GM21717 (cell line): ENCODE results near the gene CTSA.
A peak's percentile ranks its signal among the peaks of the same experiment; 100 is the strongest.

ENCODE experiments used
- ATAC-seq: cut with Tn5 transposase; IDR thresholded peaks from one replicate; pipeline ENCODE4 v1.9.1; 2021; ENCODE audit warnings: mild to moderate bottlenecking, moderate library complexity; ENCODE audit not compliant: unreplicated experiment

The CTSA gene

DNA sequence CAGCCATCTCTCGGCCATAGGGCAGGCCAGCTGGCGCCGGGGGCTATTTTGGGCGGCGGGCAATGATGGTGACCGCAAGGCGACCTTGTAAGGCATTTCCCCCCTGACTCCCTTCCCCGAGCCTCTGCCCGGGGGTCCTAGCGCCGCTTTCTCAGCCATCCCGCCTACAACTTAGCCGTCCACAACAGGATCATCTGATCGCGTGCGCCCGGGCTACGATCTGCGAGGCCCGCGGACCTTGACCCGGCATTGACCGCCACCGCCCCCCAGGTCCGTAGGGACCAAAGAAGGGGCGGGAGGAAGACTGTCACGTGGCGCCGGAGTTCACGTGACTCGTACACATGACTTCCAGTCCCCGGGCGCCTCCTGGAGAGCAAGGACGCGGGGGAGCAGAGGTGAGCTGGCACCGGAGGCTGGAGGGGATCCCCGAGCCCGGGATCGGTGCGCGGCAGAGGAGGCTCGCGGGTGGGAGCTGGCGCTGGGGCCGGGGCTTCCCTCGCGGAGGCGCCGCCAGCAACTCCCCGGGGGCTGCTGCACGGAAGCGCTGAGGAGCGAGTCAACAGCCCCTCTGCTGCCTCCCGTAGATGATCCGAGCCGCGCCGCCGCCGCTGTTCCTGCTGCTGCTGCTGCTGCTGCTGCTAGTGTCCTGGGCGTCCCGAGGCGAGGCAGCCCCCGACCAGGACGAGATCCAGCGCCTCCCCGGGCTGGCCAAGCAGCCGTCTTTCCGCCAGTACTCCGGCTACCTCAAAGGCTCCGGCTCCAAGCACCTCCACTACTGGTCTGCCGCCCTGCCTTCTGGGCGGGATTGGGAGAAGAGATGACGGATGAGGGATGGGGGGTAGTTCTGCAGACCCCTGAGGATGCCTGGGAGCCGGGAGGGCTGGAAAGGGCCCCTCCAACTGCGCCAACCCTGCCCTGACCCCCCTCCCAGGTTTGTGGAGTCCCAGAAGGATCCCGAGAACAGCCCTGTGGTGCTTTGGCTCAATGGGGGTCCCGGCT is at the start of gene CTSA, which contains the start of gene NEURL2:
Gene CTSA (plus strand): TSS at position 351 of the 999 bp plus-strand sequence. CDS start 234 bp downstream, at position 585.
Gene NEURL2 (minus strand): TSS at position 224 of the 999 bp plus-strand sequence. CDS start 217 bp downstream, at position 7.
- no peak for ATAC-seq

DNA sequence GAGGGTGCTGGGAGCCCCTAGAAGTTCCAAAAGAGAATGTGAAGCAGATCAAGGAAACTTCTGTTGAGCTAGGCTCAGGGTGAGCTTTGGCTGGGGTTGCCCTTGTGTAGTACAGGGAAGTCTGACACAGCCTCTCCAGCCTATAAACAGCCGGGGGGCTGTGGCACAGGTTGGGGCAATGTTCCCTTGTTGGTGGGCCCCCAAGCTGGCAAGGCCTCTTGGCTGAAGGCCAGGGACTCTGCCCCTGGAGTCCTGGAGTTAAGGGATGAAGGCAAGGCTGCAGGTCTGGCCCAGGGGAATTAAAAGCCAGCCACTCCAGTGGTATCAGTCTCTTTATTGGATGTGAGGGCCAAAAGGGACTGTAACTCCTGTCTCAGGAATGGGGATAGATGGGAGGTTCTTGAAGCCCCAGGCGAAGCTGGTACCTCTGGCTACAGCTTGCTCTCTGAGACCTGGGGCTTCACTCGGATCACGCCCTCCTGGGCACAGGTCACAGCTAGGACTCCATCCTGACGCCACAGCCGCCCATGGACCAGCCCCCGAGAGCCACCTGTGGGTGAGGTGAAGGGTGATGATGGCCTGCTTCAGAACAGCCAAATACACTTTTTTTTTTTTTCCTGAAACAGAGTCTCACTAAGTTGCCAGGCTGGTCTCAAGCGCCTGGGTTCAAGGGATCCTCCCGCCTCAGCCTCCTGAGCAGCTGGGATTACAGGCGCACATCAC is 49.6 kb upstream of the CTSA start:
- ATAC-seq: no peak

DNA sequence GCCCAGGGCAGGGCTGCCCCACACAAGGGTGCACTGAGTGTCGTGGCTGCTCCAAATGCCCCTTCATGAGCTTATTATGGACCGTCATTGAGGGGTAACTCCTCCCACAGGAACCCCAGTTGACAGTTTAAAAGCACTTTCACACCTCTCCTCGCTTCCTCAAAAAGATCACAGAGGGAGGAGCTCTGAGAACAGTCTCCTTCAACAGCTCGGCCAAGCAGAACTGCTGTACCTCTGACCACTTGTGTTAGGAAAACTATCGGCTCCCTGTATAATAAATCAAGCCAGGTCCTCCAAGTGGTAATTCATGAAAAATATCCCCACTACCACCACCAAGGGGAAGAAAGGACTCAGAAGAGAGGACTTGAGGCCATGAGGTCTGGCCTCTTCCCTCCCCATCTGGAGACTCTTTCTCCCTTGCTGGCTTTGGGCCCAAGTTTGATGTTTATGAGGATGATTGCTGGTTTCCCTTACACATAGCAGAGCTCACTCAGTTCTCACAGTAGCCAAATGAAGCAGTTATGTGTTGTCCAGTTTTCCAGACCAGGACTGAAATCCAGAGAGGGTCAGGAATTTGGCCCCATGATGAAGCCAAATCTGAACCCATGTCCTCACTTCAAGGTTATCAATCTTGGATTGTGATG is 48.8 kb upstream of the CTSA start:
- ATAC-seq: no peak

DNA sequence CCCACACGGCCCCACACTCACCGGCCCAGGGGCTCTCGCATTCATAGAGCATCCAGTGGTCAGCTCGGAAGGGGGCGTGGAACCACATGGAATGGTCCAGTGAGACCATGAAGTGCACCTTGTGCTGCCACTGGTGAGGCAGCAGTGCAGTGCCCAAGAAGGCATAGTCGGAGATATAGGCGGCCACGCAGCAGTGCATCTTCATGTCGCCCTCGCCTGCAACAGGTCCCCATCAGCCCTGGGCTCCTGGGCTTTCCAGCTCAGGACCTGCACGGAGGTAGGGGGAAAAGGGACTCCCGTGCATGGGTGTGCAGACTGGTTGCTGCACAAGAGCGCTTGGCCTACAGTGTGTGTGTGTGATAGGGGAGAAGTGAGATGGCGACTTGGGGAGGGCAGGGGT is 47.6 kb upstream of the CTSA start:
- no peak for ATAC-seq

DNA sequence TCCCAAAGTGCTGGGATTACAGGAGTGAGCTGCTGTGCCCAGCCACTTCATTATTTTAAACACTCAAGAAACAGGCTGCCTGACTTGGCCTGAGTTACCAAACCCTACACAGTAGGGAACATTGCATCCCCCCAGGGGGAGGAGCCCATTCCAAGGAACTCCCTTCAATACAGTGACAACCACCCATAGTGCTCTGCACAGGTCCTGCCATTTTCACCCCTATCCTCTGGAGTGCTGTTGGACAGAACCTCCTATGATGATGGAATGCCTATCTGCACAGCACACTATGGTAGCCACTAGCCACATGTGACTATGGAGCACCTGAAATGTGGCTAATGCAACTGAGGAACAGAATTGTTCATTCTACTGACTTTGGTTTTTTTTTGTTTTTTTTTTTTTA is 45.7 kb upstream of the CTSA start:
- ATAC-seq: no peak

DNA sequence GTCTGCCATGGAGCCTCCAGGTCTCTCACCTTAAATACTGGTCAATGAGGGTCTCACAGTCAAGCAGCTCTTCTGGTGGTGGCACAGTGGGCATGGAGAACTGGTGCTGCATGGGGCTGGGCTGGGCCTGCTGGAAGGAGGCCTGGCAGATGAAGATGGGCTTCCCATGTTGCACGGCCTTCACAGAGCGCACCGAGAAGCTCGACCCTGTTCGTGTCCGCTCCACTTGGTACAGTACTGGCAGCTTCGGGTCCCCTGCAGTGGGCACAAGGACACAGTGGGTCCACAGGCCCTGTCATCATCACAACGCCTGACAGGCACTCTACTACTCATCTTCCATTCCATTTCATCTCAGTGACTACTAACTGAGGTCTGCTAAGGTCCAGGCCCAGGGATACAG is 42.7 kb upstream of the CTSA start:
- ATAC-seq: no peak

DNA sequence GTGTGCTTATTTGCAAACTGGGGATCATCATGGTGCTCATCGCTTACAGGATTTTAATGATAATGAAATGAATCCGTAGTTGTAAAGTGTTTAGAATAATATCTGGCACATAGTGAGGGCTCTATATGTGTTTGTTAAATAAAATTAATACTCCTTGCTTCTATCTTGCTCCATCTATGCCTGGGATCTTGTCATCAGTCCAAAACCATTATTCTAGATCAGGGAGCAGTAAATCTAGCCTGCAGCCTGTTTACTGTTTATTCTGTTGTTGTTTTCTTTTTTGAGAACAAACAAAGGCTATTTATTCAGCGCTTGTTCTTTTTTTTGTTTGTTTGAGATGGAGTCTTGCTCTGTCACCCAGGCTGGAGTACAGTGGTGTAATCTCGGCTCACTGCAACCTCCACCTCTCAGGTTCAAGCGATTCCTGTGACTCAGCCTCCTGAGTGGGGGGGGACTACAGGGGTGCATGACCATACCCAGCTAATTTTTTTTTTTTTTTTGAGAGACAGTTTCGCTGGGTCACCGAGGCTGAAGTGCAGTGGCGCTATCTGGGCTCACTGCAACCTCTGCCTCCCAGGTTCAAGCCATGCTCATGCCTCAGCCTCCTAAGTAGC is 42.1 kb upstream of the CTSA start:
- no peak for ATAC-seq

DNA sequence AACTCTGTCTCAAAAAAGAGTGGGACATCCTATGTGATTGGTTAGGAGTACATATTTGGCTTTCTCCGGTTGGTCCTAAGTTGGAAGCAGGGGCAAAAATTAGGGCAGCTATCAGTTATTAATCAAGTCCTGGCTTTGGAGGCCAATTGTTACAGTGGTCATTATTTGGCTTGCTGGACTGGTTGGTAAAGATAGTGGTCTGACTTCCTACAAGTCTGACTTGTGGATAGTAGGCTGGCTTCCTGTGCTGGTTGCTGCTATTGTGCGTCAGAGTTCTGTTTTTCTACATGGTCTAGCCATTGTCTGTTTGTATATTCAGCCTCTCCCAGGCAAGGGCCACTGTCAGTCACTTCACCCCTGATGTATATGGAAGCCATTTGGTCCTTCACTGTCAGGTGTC is 40.9 kb upstream of the CTSA start:
- no peak for ATAC-seq

DNA sequence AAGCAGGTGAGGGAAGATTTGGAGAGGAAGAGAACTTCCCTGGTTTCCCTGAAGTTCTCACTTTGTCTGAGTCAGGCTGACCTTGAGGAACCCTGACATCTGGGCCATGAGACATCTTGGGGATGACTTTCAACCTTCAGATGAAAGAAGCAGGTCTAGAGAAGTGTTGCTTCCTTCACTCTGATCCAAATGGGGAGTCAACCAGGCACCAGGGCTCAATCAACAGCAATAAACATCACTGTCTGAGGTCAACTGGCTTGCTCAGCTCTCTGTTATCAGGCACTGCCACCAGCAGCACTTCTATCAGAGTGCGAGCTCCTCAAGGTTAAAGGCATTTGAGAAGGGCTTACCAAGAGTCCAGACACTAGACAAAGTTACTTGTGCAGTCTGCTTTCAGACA is 40.2 kb upstream of the CTSA start:
- ATAC-seq: no peak

DNA sequence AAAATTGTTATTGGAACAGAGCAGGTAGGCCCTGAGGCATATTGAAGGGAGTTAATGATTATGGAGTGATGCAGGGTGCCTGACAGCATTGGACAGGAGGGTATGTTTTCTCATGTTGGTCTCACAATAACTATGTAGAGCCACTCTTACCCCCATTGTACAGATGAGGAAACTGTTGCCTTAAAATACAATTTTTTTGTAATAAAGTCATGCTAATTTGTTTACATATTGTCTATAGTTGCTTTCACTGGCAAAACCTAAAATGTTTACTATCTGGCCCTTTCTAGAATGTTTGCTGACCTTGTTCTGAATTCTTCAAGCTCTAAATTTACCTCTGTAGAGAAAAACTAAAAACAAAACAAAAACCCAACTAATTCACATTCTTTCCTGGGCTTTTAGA is 39.6 kb upstream of the CTSA start:
- ATAC-seq: no peak

DNA sequence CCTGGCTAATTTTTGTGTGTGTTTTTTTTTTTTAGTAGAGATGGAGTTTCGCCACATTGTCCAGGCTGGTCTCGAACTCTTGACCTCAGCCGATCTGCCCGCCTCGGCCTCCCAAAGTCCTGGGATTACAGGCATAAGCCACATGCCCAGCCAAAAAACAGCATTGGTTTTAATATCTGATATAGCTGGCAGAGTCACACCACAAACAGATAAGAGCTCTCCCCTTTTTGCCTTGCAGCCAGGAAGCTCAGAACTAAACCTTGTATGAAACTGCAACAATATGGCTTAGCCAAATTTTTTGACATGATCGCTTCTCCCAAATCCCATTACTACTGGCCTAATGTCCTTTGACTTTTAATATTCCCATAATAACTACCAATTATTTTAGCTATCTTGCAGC is 38.8 kb upstream of the CTSA start:
- ATAC-seq: no peak

DNA sequence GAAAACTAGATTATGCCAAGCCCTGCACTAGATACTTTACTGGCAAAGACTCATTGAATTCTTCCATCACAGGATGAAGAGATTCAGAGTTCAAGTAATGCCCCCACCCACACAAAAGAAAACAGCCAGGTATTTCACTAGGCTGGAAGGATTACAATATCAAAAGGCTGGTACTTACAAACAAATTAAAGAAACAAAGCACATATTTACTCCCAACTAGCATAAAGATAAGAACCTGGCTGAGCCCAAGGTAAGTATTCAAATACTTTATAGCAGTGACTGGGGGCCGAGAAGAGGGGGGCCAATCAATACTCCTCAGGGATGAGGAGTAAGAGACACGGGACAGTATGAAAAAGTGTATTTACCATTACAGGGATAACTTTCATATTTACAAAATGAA is 37.7 kb upstream of the CTSA start:
- ATAC-seq: no peak

DNA sequence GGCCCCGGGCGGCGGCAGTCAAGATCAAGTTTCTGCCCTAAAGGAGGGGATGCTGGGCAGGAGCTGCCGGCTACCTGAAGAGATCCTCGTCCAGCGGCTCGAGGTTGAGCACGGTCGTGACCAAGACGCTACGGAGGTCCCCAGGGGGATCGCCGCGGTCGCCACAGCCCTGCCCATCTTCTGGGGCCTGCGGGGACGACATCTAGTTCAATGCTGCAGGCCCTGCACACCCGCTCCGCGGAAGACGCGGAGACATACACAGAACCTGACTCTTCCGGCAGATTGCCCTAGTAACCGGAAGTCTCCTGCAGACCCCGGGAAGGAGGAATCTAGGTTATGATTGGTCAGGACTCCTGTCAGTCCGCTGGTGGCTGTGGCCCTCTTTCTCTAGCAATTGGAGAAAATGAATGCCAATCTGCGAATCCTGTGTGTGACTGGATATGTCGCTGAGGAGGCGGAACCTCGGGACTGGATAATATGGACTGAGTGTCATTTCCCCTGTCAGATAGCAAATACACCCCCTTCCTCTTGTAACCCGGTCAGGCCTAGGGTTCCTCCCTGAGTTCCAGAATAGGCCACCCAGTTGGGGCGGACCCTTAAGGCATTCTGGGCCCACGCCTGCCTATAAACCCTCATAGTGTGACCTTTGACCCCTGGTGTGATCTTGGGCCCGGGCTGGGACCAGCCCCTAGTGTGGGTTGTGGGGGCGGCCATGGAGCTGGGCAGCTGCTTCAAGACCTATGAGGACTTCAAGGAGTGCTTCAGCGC is 33.8 kb upstream of the CTSA start, which contains the start of the genes ACOT8 and ZSWIM3:
Gene ACOT8 (minus strand): TSS at position 279 of the 768 bp plus-strand sequence. CDS start 77 bp downstream, at position 202.
Gene ZSWIM3 (plus strand): TSS at position 501 of the 768 bp plus-strand sequence. CDS start 212 bp downstream, at position 713.
- ATAC-seq: peak; percentile 96

DNA sequence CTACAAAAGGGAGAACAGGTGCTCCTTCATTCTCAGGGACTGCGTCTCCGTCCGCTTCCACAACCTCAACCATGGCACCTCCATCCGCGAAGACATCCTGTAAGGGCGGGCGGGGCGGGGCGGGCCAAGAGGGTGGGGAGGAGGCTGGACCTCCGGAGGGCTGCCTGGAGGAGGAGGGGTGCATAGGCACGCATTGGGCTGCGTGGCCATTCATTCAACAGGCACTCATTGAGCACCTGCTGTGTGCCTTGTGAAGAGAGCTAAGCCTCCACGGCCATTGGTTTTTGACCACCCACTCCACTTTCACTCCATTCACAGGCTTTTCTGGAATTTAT is 33.3 kb upstream of the CTSA start:
- peak; percentile 28 for ATAC-seq

DNA sequence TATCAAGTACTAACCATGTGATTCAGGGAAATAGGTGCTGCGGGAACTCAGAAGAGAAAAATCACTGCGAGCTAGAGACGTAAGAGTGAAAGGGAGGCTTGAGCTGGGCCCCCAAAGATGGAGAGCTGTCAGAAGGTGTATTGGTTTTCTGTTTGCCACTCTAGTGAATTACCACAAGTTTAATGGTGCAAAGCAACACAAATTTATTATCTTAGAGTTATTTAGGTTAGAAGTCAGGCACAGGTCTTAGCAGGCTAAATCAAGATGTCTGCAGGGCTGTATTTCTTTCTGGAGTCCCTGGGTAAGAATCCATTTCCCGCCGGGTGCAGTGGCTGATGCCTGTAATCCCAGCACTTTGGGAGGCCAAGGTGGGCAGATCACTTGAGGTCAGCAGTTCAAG is 31.2 kb upstream of the CTSA start:
- no peak for ATAC-seq

DNA sequence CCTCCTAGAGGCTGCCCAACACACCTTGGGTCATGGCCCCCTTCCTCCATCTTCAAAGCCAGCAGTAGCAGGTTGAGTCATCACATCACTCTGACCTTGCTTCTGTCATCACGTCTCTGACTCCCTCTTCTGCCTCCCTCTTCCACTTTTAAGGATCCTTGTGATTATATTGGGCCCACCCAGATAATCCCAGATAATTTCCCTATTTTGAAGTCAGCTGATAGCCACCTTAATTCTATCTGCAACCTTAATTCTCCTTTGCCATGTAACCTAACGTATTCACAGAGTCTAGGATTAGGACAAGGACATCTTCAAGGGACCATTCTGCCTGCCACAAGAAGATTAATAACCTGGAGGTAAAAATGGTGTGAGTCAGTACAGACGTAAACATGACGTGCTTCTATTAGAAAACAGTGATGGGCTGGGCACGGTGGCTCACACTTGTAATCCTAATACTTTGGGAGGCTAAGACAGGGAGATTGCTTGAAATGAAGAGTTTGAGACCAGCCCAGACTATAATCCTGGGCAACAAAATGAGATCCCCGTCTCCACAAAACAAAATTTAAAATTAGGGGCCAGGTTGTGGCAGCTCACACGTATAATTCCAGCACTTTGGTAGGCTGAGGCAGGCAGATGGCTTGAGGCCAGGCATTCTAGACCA is 30.4 kb upstream of the CTSA start:
- no peak for ATAC-seq

DNA sequence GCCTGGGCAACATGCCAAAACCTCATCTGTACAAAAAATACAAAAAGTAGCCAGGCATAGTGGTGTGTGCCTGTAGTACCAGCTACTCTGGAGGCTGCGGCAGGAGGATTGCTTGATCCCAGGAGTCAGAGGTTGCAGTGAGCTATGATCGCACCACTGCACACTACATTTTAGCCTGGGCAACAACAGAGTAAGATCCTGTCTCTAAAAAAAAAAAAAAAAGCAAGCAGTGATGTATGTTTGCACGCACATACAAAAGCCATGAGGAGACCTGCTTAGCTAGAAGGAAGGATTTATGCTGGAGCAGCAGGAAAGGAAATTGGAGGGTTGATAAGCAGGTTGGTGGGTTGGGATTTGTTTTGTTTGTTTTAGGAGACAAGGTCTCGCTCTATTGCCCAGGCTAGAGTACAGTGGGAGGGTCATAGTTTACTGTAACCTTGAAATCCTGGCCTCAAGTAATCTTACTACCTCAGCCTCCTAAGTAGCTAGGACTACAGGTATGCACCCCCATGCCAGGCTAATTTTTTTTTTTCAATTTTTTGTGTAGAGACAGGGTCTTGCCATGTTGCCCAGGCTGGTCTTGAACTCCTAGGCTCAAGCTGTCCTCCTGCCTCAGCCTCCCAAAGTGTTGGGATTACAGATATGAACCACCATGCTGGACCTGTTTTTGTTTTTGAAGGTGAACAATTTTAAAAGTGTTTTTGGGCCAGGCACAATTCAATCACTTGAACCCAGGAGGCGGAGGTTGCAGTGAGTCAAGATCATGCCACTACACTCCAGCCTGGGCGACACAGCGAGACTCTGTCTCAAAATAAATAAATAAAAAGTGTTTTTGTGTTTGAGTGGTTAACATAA is 29.7 kb upstream of the CTSA start:
- no peak for ATAC-seq
